Endothelial cell of umbilical vein (primary cell): ENCODE measurements around the gene SPPL2C. TPM values are rescaled to one million over a fixed set of nuclear protein-coding genes. Genes with fewer than 3 reads are reported as not detected.

Source experiments
- BruUV-seq: library from RNA; stranded (reverse); fragments of 400-500 nt; replicated peaks from 2 replicates; lab custom pipeline; 2021; lab: Mats Ljungman, UMichigan
- CTCF ChIA-PET: fragments of 300-600, 350-600 bp; sonication (Branson Sonifier 250); formaldehyde crosslinking; loops from one replicate; lab custom pipeline; 2021; ENCODE audit warnings: antibody characterized with exemption, inconsistent platforms; lab: Charles Lee
- POLR2A ChIA-PET: fragments of 300-600, 350-600 bp; sonication (Branson Sonifier 250); formaldehyde crosslinking; loops from one replicate; lab custom pipeline; 2021; ENCODE audit warnings: antibody characterized with exemption, inconsistent platforms; lab: Charles Lee
- DNase-seq: peaks from one replicate; pipeline ENCODE4 v3.0.0-alpha.2; 2011; ENCODE audit warnings: low read depth, low spot score
- FAIRE-seq: peaks from 2 replicates; lab custom pipeline; 2011; peaks lifted over from hg19 to GRCh38; lab: Jason Lieb, UNC
- H2AFZ ChIP-seq: 2 replicates; pipeline ENCODE4 v1.6.0; 2012; ENCODE audit warnings: low read depth, low read length, control low read depth, inconsistent platforms
- H3K27ac ChIP-seq: 2 replicates; pipeline ENCODE4 v1.5.1; 2011; ENCODE audit warnings: low read depth, mild to moderate bottlenecking, control low read depth, low read length, moderate library complexity; ENCODE audit not compliant: insufficient read depth
- H3K27me3 ChIP-seq, 2 experiments: 2 replicates each; pipeline versions ENCODE4 v1.6.0 to v1.6.1; 2011; ENCODE audit warnings: low read length in 2 of 2, mixed read lengths in 1 of 2; ENCODE audit not compliant: control insufficient read depth in 2 of 2, insufficient read depth in 2 of 2
- H3K36me3 ChIP-seq, 2 experiments: 2 replicates in 1 of 2; 3 replicates in 1 of 2; pipeline ENCODE4 v1.5.1; 2011; ENCODE audit warnings: low read length in 2 of 2, mild to moderate bottlenecking in 1 of 2, moderate library complexity in 1 of 2; ENCODE audit not compliant: control insufficient read depth in 2 of 2, insufficient read depth in 2 of 2; ENCODE audit errors: extremely low read depth in 1 of 2
- H3K4me1 ChIP-seq: 3 replicates; pipeline ENCODE4 v1.5.1; 2011; ENCODE audit warnings: mild to moderate bottlenecking, low read length; ENCODE audit not compliant: control insufficient read depth, insufficient read depth; ENCODE audit errors: extremely low read depth
- H3K4me2 ChIP-seq: 2 replicates; pipeline ENCODE4 v1.6.1; 2011; ENCODE audit warnings: low read length, control low read depth, mixed read lengths; ENCODE audit not compliant: insufficient read depth
- H3K4me3 ChIP-seq, 3 experiments: fragments of 200-600 bp in 1 of 3; sonication (generic), shearing (Covaris generic) in 1 of 3; replicated peaks in 1 of 3; 2 replicates each; pipeline ENCODE4 v1.5.1; 2011 to 2016; ENCODE audit warnings: control low read depth in 3 of 3, low read length in 3 of 3, mild to moderate bottlenecking in 2 of 3, inconsistent platforms in 1 of 3, low read depth in 1 of 3, moderate library complexity in 1 of 3; ENCODE audit not compliant: insufficient read depth in 1 of 3
- H3K79me2 ChIP-seq: 2 replicates; pipeline ENCODE4 v1.6.0; 2012; ENCODE audit warnings: low read length, inconsistent platforms; ENCODE audit not compliant: control insufficient read depth, insufficient read depth
- H3K9ac ChIP-seq: replicated peaks from 2 replicates; pipeline ENCODE3; 2011; ENCODE audit warnings: low read length, control low read depth; ENCODE audit not compliant: insufficient read depth; ENCODE audit errors: extremely low read depth
- H3K9me1 ChIP-seq: replicated peaks from 3 replicates; pipeline ENCODE4 v1.6.0; 2011; ENCODE audit warnings: mild to moderate bottlenecking, low read length; ENCODE audit not compliant: control insufficient read depth, insufficient read depth; ENCODE audit errors: extremely low read depth
- H3K9me3 ChIP-seq: replicated peaks from 2 replicates; pipeline ENCODE4 v1.5.1; 2012; ENCODE audit warnings: low read length, inconsistent platforms; ENCODE audit not compliant: control insufficient read depth, insufficient read depth
- H4K20me1 ChIP-seq: replicated peaks from 2 replicates; pipeline ENCODE3; 2011; ENCODE audit warnings: mild to moderate bottlenecking, low read length; ENCODE audit not compliant: control insufficient read depth, insufficient read depth; ENCODE audit errors: extremely low read depth
- EZH2 ChIP-seq: IDR thresholded peaks from 2 replicates; pipeline ENCODE4 v1.6.1; 2012; ENCODE audit warnings: borderline replicate concordance, low read depth, mild to moderate bottlenecking, moderate library complexity, low read length, inconsistent platforms; ENCODE audit not compliant: severe bottlenecking
- FOS ChIP-seq: IDR thresholded peaks from 2 replicates; pipeline ENCODE4 v1.6.1; 2011; ENCODE audit warnings: mild to moderate bottlenecking, low read length, moderate library complexity, borderline replicate concordance; ENCODE audit not compliant: insufficient read depth
- GATA2 ChIP-seq: IDR thresholded peaks from 2 replicates; pipeline ENCODE4 v1.7.0; 2011; ENCODE audit warnings: low read depth, mild to moderate bottlenecking, moderate library complexity, mixed read lengths, low read length; ENCODE audit not compliant: insufficient read length, insufficient read depth
- dilution Hi-C: fragments of 300-500 bp; cut with MboI; formaldehyde crosslinking; loops from one replicate; pipeline ENCODE4 v1.15.0; 2019; ENCODE audit warnings: low sequenced_read_pairs; ENCODE audit not compliant: extremely low pct_ligation_motif_present
- intact Hi-C: fragments of 100-400 bp; cut with micrococcal nuclease; formaldehyde crosslinking; loops from one replicate; pipeline ENCODE4 v1.10.0; 2022
- polyA plus RNA-seq, 4 experiments: library from polyadenylated mRNA; depleted of rRNA in 3 of 4; stranded (reverse) in 3 of 4; unstranded in 1 of 4; fragments of >200 nt; gene quantifications; 2 replicates each; pipeline versions ENCODE4 v1.2.1 to v1.2.3, GENCODE V29; 2011 to 2012; ENCODE audit warnings: missing spikeins in 1 of 4
- total RNA-seq: library from RNA; stranded (reverse); gene quantifications from 2 replicates; pipeline ENCODE4 v1.2.3, GENCODE V29; 2021
- TF ChIP-seq, protein P1 (sequence below), 2 donors: IDR thresholded peaks; 1 replicate in 1 of 2; 2 replicates in 1 of 2; pipeline ENCODE4 v1.5.1; 2011; ENCODE audit warnings: low read length in 2 of 2, mild to moderate bottlenecking in 2 of 2, moderate library complexity in 2 of 2, control low read depth in 1 of 2, inconsistent platforms in 1 of 2, low read depth in 1 of 2; ENCODE audit not compliant: insufficient read depth in 1 of 2; ENCODE audit errors: extremely low read depth in 1 of 2
- TF ChIP-seq, protein P2 (sequence below): IDR thresholded peaks from 2 replicates; pipeline ENCODE4 v1.6.1; 2011; ENCODE audit not compliant: insufficient read depth, insufficient read length

The SPPL2C gene
- total and polyA plus RNA-seq, 2 donors (not counting 3 experiments of a cell fraction or from before 2014, with no cell fraction given), result not detected

DNA sequence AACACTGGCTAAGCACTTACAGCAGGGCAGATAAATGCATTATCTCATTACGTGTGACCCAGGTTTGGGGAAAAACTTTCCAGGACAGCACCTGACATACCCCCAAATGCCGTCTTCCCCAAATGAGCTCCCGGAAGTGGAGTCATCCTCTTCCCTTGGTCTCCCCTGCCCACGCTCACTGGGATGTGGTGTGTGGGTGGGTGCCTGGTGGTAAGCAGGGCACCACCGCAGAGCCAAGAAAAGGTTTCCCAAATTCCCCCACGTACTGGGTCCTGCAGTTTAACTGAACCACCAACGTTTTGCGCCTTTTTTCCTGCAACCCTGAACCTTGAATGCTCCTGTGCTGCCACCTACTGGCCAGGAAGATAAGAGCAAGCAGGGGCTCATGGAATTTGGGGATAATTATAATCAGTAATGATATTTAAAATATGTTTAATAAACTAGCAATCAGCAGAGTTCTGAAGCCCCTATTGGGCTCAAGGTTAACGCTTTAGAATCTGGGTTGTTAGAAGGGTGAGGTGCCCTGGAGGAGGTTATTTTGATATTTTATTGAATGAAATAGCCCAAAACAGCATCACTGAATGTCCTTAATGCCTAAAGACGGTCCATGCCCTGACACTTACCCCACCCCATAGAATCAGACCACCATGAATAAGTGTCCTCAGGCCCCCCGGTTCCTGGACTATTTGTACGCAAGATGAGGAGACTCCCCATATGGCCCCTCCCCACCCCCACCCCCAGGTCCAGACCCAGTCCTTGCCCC, 8.0 kb downstream of the SPPL2C start:
- Histone ChIP-seq H3K79me2 (no peaks in the 10 kb centered on the region), H3K9ac (no peak overlapping the region), H2AFZ (no peak overlapping the region), H3K27ac (no peak overlapping the region), H3K36me3 (no peaks in the 10 kb centered on the region), H3K4me2 (no peak overlapping the region), H3K9me3 (no peaks in the 10 kb centered on the region), H3K9me1 (no peaks in the 10 kb centered on the region), H3K4me1 (no peaks in the 10 kb centered on the region), H3K27me3 (peaks cover 0 to 4% of the 10 kb centered on the region in 2 experiments), H4K20me1 (no peaks in the 10 kb centered on the region), H3K4me3 (no peak overlapping the region)
- CTCF ChIA-PET, result interaction anchor here (0.6 to 2.8 kb wide), 21 partner anchors 9 to 717 kb away, joined by 3 to 48 read pairs (median 5); partner anchors contain the start of gene ACBD4
- TF ChIP-seq, protein P1, sequence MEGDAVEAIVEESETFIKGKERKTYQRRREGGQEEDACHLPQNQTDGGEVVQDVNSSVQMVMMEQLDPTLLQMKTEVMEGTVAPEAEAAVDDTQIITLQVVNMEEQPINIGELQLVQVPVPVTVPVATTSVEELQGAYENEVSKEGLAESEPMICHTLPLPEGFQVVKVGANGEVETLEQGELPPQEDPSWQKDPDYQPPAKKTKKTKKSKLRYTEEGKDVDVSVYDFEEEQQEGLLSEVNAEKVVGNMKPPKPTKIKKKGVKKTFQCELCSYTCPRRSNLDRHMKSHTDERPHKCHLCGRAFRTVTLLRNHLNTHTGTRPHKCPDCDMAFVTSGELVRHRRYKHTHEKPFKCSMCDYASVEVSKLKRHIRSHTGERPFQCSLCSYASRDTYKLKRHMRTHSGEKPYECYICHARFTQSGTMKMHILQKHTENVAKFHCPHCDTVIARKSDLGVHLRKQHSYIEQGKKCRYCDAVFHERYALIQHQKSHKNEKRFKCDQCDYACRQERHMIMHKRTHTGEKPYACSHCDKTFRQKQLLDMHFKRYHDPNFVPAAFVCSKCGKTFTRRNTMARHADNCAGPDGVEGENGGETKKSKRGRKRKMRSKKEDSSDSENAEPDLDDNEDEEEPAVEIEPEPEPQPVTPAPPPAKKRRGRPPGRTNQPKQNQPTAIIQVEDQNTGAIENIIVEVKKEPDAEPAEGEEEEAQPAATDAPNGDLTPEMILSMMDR (IDR thresholded peaks at IDR 0.05; ENCODE audit: extremely low read depth in 1 of 2, insufficient read depth in 1 of 2, low read depth in 1 of 2, low read length in 2 of 2), result peak; percentile 76 to 91
- no peak for TF ChIP-seq GATA2
- POLR2A ChIA-PET, result no interaction called here
- DNase-seq, result peak; percentile 44
- BruUV-seq, result no TSS peak
- dilution Hi-C loops (no loop called here), intact Hi-C loops (loop anchor here (1.0 kb wide), 1 partner anchor 212 kb away; no protein-coding TSS in a partner anchor)
- peak; percentile 88 for FAIRE-seq

DNA sequence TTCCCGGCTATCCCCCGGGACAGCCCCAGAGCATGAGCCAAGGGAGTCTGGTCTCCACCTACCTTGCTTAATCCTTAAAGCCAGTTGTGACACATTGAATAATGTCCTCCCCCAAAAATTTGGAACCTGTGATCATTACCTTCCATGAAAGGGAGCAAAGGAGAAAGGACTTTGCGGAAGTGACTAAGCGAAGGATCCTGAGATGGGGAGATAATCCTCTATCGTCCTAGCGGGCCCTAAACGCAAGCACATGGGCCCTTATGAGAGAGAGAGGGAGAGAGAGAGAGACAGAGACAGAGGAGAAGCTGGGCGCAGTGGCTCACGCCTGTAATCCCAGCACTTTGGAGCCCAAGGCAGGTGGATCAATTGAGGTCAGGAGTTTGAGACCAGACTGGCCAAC, 9.5 kb downstream of the SPPL2C start:
- CTCF ChIA-PET, result interaction anchor here (0.7 to 1.6 kb wide), 2 partner anchors 214 to 459 kb away, joined by 3 to 9 read pairs; no protein-coding TSS in a partner anchor
- POLR2A ChIA-PET, result no interaction called here
- DNase-seq (no peak), FAIRE-seq (no peak)
- H3K9ac ChIP-seq, result no peak overlapping the region
- no peaks in the 10 kb centered on the region for H3K79me2 ChIP-seq
- H3K27me3 ChIP-seq, result peaks cover 0 to 4% of the 10 kb centered on the region in 2 experiments
- H3K4me1 ChIP-seq, result no peaks in the 10 kb centered on the region
- H3K36me3 ChIP-seq, result no peaks in the 10 kb centered on the region
- no TSS peak for BruUV-seq
- no peak overlapping the region for H2AFZ ChIP-seq
- TF ChIP-seq, protein P2, sequence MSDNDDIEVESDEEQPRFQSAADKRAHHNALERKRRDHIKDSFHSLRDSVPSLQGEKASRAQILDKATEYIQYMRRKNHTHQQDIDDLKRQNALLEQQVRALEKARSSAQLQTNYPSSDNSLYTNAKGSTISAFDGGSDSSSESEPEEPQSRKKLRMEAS, result no peak
- no peak for TF ChIP-seq FOS
- TF ChIP-seq GATA2, result no peak
- TF ChIP-seq, protein P1 (IDR thresholded peaks at IDR 0.05; ENCODE audit: extremely low read depth in 1 of 2, insufficient read depth in 1 of 2, low read depth in 1 of 2, low read length in 2 of 2), result no peak
- no peak for TF ChIP-seq EZH2
- no peaks in the 10 kb centered on the region for H4K20me1 ChIP-seq
- H3K9me3 ChIP-seq, result no peaks in the 10 kb centered on the region
- intact Hi-C loops (no loop called here), dilution Hi-C loops (no loop called here)
- H3K9me1 ChIP-seq, result no peaks in the 10 kb centered on the region
- no peak overlapping the region for H3K4me2 ChIP-seq
- no peak overlapping the region for H3K27ac ChIP-seq
- no peak overlapping the region for H3K4me3 ChIP-seq
